Endothelial cell of umbilical vein (primary cell): ENCODE data around the gene PRCC. TPM values are rescaled to one million over a fixed set of nuclear protein-coding genes. Genes with fewer than 3 reads are reported as not detected.

Experiments used
- BruUV-seq: library from RNA; stranded (reverse); fragments of 400-500 nt; replicated peaks from 2 replicates; lab custom pipeline; 2021; lab: Mats Ljungman, UMichigan
- CTCF ChIA-PET: fragments of 300-600, 350-600 bp; sonication (Branson Sonifier 250); formaldehyde crosslinking; loops from one replicate; lab custom pipeline; 2021; ENCODE audit warnings: antibody characterized with exemption, inconsistent platforms; lab: Charles Lee
- POLR2A ChIA-PET: fragments of 300-600, 350-600 bp; sonication (Branson Sonifier 250); formaldehyde crosslinking; loops from one replicate; lab custom pipeline; 2021; ENCODE audit warnings: antibody characterized with exemption, inconsistent platforms; lab: Charles Lee
- DNase-seq: peaks from one replicate; pipeline ENCODE4 v3.0.0-alpha.2; 2011; ENCODE audit warnings: low read depth, low spot score
- FAIRE-seq: peaks from 2 replicates; lab custom pipeline; 2011; peaks lifted over from hg19 to GRCh38; lab: Jason Lieb, UNC
- H2AFZ ChIP-seq: 2 replicates; pipeline ENCODE4 v1.6.0; 2012; ENCODE audit warnings: low read depth, low read length, control low read depth, inconsistent platforms
- H3K27ac ChIP-seq: 2 replicates; pipeline ENCODE4 v1.5.1; 2011; ENCODE audit warnings: low read depth, mild to moderate bottlenecking, control low read depth, low read length, moderate library complexity; ENCODE audit not compliant: insufficient read depth
- H3K27me3 ChIP-seq, 2 experiments: 2 replicates each; pipeline versions ENCODE4 v1.6.0 to v1.6.1; 2011; ENCODE audit warnings: low read length in 2 of 2, mixed read lengths in 1 of 2; ENCODE audit not compliant: control insufficient read depth in 2 of 2, insufficient read depth in 2 of 2
- H3K36me3 ChIP-seq, 2 experiments: 2 replicates in 1 of 2; 3 replicates in 1 of 2; pipeline ENCODE4 v1.5.1; 2011; ENCODE audit warnings: low read length in 2 of 2, mild to moderate bottlenecking in 1 of 2, moderate library complexity in 1 of 2; ENCODE audit not compliant: control insufficient read depth in 2 of 2, insufficient read depth in 2 of 2; ENCODE audit errors: extremely low read depth in 1 of 2
- H3K4me1 ChIP-seq: 3 replicates; pipeline ENCODE4 v1.5.1; 2011; ENCODE audit warnings: mild to moderate bottlenecking, low read length; ENCODE audit not compliant: control insufficient read depth, insufficient read depth; ENCODE audit errors: extremely low read depth
- H3K4me2 ChIP-seq: 2 replicates; pipeline ENCODE4 v1.6.1; 2011; ENCODE audit warnings: low read length, control low read depth, mixed read lengths; ENCODE audit not compliant: insufficient read depth
- H3K4me3 ChIP-seq, 3 experiments: fragments of 200-600 bp in 1 of 3; sonication (generic), shearing (Covaris generic) in 1 of 3; replicated peaks in 1 of 3; 2 replicates each; pipeline ENCODE4 v1.5.1; 2011 to 2016; ENCODE audit warnings: control low read depth in 3 of 3, low read length in 3 of 3, mild to moderate bottlenecking in 2 of 3, inconsistent platforms in 1 of 3, low read depth in 1 of 3, moderate library complexity in 1 of 3; ENCODE audit not compliant: insufficient read depth in 1 of 3
- H3K79me2 ChIP-seq: 2 replicates; pipeline ENCODE4 v1.6.0; 2012; ENCODE audit warnings: low read length, inconsistent platforms; ENCODE audit not compliant: control insufficient read depth, insufficient read depth
- H3K9ac ChIP-seq: replicated peaks from 2 replicates; pipeline ENCODE3; 2011; ENCODE audit warnings: low read length, control low read depth; ENCODE audit not compliant: insufficient read depth; ENCODE audit errors: extremely low read depth
- H3K9me1 ChIP-seq: replicated peaks from 3 replicates; pipeline ENCODE4 v1.6.0; 2011; ENCODE audit warnings: mild to moderate bottlenecking, low read length; ENCODE audit not compliant: control insufficient read depth, insufficient read depth; ENCODE audit errors: extremely low read depth
- H3K9me3 ChIP-seq: replicated peaks from 2 replicates; pipeline ENCODE4 v1.5.1; 2012; ENCODE audit warnings: low read length, inconsistent platforms; ENCODE audit not compliant: control insufficient read depth, insufficient read depth
- H4K20me1 ChIP-seq: replicated peaks from 2 replicates; pipeline ENCODE3; 2011; ENCODE audit warnings: mild to moderate bottlenecking, low read length; ENCODE audit not compliant: control insufficient read depth, insufficient read depth; ENCODE audit errors: extremely low read depth
- EZH2 ChIP-seq: IDR thresholded peaks from 2 replicates; pipeline ENCODE4 v1.6.1; 2012; ENCODE audit warnings: borderline replicate concordance, low read depth, mild to moderate bottlenecking, moderate library complexity, low read length, inconsistent platforms; ENCODE audit not compliant: severe bottlenecking
- GATA2 ChIP-seq: IDR thresholded peaks from 2 replicates; pipeline ENCODE4 v1.7.0; 2011; ENCODE audit warnings: low read depth, mild to moderate bottlenecking, moderate library complexity, mixed read lengths, low read length; ENCODE audit not compliant: insufficient read length, insufficient read depth
- JUN ChIP-seq: IDR thresholded peaks from 2 replicates; pipeline ENCODE4 v1.6.1; 2011; ENCODE audit warnings: borderline replicate concordance, low read depth; ENCODE audit not compliant: insufficient read length, insufficient read depth
- POLR2A ChIP-seq: IDR thresholded peaks from 2 replicates; pipeline ENCODE4 v1.6.1; 2012; ENCODE audit warnings: low read depth, mild to moderate bottlenecking, control low read depth, low read length
- dilution Hi-C: fragments of 300-500 bp; cut with MboI; formaldehyde crosslinking; loops from one replicate; pipeline ENCODE4 v1.15.0; 2019; ENCODE audit warnings: low sequenced_read_pairs; ENCODE audit not compliant: extremely low pct_ligation_motif_present
- intact Hi-C: fragments of 100-400 bp; cut with micrococcal nuclease; formaldehyde crosslinking; loops from one replicate; pipeline ENCODE4 v1.10.0; 2022
- polyA plus RNA-seq, 4 experiments: library from polyadenylated mRNA; depleted of rRNA in 3 of 4; stranded (reverse) in 3 of 4; unstranded in 1 of 4; fragments of >200 nt; gene quantifications; 2 replicates each; pipeline versions ENCODE4 v1.2.1 to v1.2.3, GENCODE V29; 2011 to 2012; ENCODE audit warnings: missing spikeins in 1 of 4
- total RNA-seq: library from RNA; stranded (reverse); gene quantifications from 2 replicates; pipeline ENCODE4 v1.2.3, GENCODE V29; 2021

Gene PRCC
- total and polyA plus RNA-seq, 2 donors (not counting 3 experiments of a cell fraction or from before 2014, with no cell fraction given): 71.5 to 77.4 TPM

- no peak for FAIRE-seq
- BruUV-seq: no TSS peak
- H3K4me2 ChIP-seq: no peak overlapping the region
Measured at GRCh38 chr1:156804572-156805243, 37.4 kb downstream of the PRCC start.

GRCh38 chr1:156805766-156806511 lies 38.6 kb downstream of the PRCC start:
- Histone ChIP-seq H3K9me3 (no peaks in the 10 kb centered on the region), H3K79me2 (no peaks in the 10 kb centered on the region), H3K4me3 (no peak overlapping the region), H3K9me1 (no peaks in the 10 kb centered on the region), H2AFZ (no peak overlapping the region), H3K4me1 (peaks cover 10% of the 10 kb centered on the region), H3K4me2 (no peak overlapping the region), H3K27ac (no peak overlapping the region), H3K27me3 (no peaks in the 10 kb centered on the region), H4K20me1 (no peaks in the 10 kb centered on the region), H3K36me3 (peaks cover 0 to 9% of the 10 kb centered on the region in 2 experiments), H3K9ac (no peak overlapping the region)
- DNase-seq (peak; percentile 59), FAIRE-seq (no peak)
- ChIA-PET CTCF (interaction anchor here (0.6 to 2.3 kb wide), 8 partner anchors 8 to 277 kb away, joined by 3 to 15 read pairs (median 7); no protein-coding TSS in a partner anchor), POLR2A (no interaction called here)
- no peak for TF ChIP-seq JUN
- no TSS peak for BruUV-seq
- dilution Hi-C loops (no loop called here), intact Hi-C loops (no loop called here)

More at GRCh38 chr1:156804572-156805243, 37.4 kb downstream of the PRCC start:
- Histone ChIP-seq H3K9me1 (no peaks in the 10 kb centered on the region), H3K4me3 (no peak overlapping the region), H3K9ac (no peak overlapping the region), H3K36me3 (peaks cover 3 to 15% of the 10 kb centered on the region in 2 experiments), H2AFZ (no peak overlapping the region), H4K20me1 (no peaks in the 10 kb centered on the region), H3K79me2 (no peaks in the 10 kb centered on the region), H3K4me1 (peaks cover 10% of the 10 kb centered on the region), H3K9me3 (no peaks in the 10 kb centered on the region), H3K27me3 (no peaks in the 10 kb centered on the region), H3K27ac (no peak overlapping the region)
- ChIA-PET POLR2A (no interaction called here), CTCF (interaction anchor here (1.0 to 2.3 kb wide), 8 partner anchors 9 to 123 kb away, joined by 3 to 15 read pairs (median 7); no protein-coding TSS in a partner anchor)
- peak; percentile 10 for DNase-seq
- intact Hi-C loops: no loop called here
- dilution Hi-C loops: no loop called here
- TF ChIP-seq POLR2A (no peak), GATA2 (no peak), EZH2 (no peak)
